ENCODE measurements around the gene RALA.

RALA gene

DNA sequence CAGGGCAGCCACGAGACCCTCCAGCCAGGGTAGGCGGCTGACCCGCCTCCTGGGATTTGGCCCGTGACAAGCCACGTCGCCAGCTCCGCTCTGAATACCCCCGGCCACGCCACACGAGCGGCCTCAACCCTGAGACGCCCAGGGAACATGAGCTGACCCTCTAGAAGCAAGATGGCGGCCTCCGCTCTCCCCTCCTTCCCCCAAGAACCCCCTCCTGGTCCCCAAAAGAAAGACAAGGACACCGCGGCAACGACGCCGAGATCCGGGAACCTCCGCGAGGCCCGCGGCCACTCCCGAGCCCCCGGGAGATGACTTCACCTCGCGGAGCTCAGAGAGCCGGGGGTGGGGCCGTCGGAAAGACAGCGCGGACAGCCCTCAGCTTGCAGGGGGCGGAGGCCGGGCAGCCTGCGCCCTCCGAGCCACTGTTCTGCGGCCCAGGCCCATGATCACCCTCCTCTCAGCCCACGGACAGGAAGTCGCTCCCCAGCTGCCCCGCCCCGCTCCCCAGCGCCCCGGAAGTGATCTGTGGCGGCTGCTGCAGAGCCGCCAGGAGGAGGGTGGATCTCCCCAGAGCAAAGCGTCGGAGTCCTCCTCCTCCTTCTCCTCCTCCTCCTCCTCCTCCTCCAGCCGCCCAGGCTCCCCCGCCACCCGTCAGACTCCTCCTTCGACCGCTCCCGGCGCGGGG, at the start of gene RALA:
Gene RALA (plus strand): TSS at position 526 of the 685 bp plus-strand sequence. CDS start 63,096 bp downstream, outside the sequence.
- DNase-seq (ENCODE audit: low read depth), result peak; percentile 86

- DNase-seq (ENCODE audit: low read depth), result no peak
Measured at GRCh38 chr7:39574673-39575349, 48.6 kb upstream of the RALA start.

DNA sequence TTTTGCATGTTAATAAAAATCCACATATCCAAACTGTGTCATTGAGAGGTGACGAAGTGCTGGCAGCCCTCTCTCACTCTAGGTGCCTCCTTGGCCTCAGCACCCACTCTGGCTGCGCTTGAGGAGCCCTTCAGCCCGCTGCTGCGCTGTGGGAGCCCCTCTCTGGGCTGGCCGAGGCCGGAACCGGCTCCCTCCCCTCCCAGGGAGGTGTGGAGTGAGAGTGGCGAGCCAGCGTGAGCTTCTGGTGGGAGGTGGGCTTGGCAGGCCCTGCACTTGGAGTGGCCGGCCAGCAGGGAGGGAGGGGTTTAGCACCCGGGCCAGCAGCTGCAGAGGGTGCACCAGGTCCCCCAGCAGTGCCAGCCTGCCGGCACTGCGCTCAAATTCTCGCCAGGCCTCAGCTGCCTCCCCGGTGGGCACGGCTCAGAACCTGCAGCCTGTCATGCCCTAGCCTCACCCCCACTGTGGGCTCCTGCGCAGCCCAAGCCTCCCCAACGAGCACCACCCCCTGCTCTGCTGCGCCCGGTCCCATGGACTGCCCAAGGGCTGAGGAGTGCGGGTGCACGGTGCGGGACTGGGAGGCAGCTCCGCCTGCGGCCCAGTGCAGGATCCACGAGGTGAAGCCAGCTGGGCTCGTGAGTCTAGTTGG, 46.0 kb upstream of the RALA start:
- no peak for DNase-seq (ENCODE audit: low read depth)

DNA sequence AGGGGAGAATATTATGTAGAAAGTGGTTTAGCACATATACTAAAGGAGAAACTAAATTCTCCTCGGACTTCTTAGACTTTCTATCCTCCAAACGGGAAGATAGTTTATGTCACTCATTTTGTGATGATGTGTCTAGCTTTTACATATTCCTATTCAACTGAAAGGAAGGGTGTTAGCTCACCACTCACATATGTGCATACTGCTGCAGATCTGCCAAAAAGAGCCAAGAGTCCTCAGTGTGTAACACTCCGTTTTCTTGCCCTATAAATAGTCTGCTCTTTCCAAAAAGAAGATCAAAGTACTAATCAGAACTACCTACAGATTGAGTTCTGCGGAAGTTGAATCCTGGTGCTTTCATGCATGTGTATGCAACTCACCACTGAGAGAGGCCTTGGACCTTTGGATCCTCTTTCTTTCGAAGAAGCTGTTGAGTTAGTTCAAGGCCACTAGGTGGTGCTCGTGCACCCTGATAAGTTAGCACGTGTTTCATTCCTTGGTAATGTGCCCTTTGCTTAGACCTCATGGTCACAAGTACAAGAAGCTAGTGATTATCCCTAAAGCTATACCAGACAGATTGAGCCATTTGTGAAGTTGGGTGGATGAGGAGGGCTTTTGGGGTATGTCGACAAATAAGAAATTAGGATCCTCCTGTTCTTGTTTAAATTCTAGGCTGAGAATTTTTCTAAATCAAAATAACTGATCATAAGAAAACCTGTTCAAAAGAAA, 43.1 kb upstream of the RALA start:
- DNase-seq (ENCODE audit: low read depth), result peak; percentile 57

GRCh38 chr7:39582536-39582935, 40.8 kb upstream of the RALA start:
- DNase-seq (ENCODE audit: low read depth), result no peak

DNA sequence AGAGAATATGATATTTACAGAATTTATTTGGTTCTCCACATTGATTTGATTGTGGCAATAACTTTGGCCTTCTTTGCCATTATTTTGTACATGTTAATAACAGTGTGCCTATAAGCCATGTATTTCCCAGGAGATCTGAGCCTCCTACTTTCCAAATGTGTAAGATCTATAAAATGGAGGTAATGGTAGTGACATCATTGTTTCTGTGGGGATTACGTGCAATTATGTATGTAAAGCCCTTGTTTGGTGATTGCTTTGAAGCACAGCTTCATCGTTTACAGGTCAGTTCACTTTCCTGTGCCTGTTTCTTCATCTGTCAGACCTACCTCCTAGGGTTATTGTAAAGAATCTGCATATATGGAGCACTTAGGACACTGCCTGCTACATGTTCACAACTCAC, 39.8 kb upstream of the RALA start:
- DNase-seq (ENCODE audit: low read depth), result no peak

GRCh38 chr7:39587393-39587792, 36.0 kb upstream of the RALA start:
- DNase-seq (ENCODE audit: low read depth), result no peak

GRCh38 chr7:39588416-39588815, 35.0 kb upstream of the RALA start:
- DNase-seq (ENCODE audit: low read depth), result no peak

- DNase-seq (ENCODE audit: low read depth), result peak; percentile 48
Measured at GRCh38 chr7:39589323-39590111, 33.9 kb upstream of the RALA start.

GRCh38 chr7:39592586-39592985, 30.8 kb upstream of the RALA start:
- DNase-seq (ENCODE audit: low read depth), result no peak

GRCh38 chr7:39594988-39595620, 28.3 kb upstream of the RALA start:
- no peak for DNase-seq (ENCODE audit: low read depth)

- no peak for DNase-seq (ENCODE audit: low read depth)
Measured at GRCh38 chr7:39602351-39602750, 21.0 kb upstream of the RALA start.

DNA sequence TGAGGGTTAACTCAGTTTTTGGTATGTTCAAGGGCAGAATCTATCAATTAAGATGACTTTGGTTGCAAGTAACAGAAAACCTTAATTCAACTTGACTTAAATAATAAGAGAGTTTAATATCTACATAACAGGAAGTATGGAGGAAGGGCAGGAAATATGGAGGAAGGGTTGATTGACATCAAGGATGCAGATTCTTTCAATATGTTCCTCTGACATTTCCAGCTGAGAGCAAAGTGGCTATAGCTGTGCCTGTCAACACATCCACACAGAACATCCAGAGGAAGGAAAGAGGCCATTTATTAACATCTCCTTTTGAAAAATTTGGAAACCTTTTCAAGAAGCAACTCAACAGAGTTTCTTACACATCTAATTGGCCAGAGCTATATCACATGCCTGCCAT, 19.4 kb upstream of the RALA start:
- DNase-seq (ENCODE audit: low read depth), result no peak

GRCh38 chr7:39605087-39605486, 18.3 kb upstream of the RALA start:
- no peak for DNase-seq (ENCODE audit: low read depth)

DNA sequence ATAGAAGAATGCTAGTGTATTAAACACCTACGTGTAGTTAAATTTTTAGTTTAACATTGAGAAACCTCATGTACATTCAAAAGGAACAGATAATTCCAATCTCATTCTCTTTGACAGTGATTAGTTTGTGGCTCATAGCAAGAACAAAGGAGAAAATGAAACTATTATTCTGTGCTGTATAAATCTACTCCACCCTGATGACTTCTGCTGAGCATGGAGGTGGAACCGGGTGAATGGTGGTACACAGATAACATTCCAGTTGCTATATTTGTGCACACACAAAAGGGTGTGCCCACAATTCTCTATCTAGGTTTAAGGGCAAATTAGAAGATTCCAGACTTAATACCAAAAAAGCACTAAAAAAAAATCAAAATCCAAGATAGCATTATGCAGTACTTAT, 17.0 kb upstream of the RALA start:
- DNase-seq (ENCODE audit: low read depth), result no peak

DNA sequence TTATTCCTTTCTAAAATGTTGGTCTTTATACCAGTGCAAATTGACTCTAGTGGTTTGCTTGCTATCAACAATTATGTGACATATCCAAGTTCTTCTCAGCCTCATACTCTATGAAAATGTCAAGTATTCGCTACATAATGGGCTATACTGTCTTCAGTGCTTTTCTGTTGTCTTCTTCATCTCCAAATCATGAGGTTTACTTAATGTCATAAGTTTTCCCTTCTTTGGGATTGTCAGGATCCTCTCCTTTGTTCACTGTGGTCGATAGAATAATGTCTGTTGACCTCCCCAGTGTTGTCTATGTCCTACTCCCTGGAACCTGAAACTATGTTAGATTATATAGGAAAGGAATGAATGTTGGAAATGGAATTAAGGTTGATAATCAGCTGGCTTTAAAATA, 16.4 kb upstream of the RALA start:
- DNase-seq (ENCODE audit: low read depth), result no peak

- DNase-seq (ENCODE audit: low read depth), result no peak
Measured at GRCh38 chr7:39607865-39608264, 15.5 kb upstream of the RALA start.

- DNase-seq (ENCODE audit: low read depth), result no peak
Measured at GRCh38 chr7:39608278-39608677, 15.1 kb upstream of the RALA start.

DNA sequence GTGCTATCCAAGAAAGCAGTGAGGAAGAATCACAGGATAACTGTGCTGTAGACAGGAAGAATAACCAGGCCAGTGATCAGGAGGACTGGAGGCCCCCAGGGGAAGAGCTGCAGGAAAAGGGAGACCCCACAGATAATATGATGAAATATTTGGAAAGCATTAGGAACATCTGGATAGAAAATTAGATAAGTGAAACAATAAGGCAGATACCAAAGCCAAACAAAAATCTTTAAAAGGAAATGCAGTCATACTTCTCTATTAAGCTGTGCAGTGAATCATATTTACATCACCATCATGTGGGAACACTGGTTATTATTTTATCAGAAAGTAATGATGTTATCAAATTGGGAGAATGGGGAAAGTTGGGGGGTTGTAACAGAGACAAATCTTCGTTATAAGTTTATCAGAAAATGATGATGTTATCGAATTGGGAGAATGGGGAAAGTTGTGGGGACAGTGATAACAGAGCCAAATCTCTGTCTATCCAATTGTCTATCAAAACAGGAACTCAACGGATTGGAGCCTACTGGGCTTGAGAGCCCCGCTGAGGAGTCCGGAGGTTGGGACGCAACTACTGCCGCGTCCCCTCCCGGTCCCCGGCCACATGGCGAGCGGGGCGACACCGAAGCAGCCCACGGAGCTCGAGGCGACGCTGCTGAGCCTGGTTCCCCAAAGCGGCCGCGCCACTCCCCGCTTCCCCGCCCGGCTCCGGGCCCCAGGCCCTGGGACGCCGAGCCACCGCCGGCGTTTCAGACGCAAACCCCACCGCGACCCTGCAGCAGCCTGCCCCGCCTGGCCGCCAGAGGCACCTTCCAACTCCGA, 14.0 kb upstream of the RALA start:
- DNase-seq (ENCODE audit: low read depth), result peak; percentile 17

GRCh38 chr7:39609935-39610263, 13.5 kb upstream of the RALA start:
- no peak for DNase-seq (ENCODE audit: low read depth)

DNA sequence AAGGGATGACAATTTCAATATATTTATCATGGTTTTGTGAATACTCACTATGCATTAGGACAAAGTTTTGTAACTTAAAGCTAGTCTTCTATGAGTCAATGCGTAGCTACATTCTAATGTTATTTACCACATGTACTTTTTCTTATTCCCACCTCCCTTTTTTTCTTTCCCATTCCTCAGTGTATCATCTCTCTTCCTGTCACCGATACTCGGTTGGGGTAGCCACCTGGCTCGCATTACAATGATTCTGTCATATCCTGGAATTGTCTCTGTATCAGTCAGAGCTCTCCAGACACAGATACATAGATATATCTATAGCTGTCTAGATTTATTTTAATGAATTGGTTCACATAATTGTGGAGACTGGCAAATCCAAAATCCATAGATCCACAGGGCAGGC, 9.8 kb upstream of the RALA start:
- DNase-seq (ENCODE audit: low read depth), result no peak
